HEK293 (cell line): Measurements from ENCODE around the gene GID8.

Experiments
- CTCF ChIA-PET: fragments of 350-600 bp; formaldehyde crosslinking; extraction: SDS; loops from one replicate; lab custom pipeline; 2021; ENCODE audit warnings: antibody characterized with exemption; lab: Yijun Ruan, JAX
- POLR2A ChIA-PET: fragments of 300-600 bp; formaldehyde crosslinking; extraction: SDS; loops from one replicate; lab custom pipeline; 2020; ENCODE audit warnings: antibody characterized with exemption, inconsistent platforms; lab: Yijun Ruan, JAX
- H3K27ac ChIP-seq: fragments of 200-500 bp; sonication (Bioruptor generic); 2 replicates; pipeline ENCODE4 v1.5.1; 2014; ENCODE audit warnings: low read depth, low read length, control low read depth, inconsistent platforms; ENCODE audit errors: extremely low read depth
- H3K36me3 ChIP-seq, 2 experiments: fragments of 200-500 bp in 1 of 2; sonication (Bioruptor generic) in 1 of 2; 1 replicate in 1 of 2; 2 replicates in 1 of 2; pipeline ENCODE4 v1.5.1; 2014 to 2017; ENCODE audit warnings: inconsistent platforms in 2 of 2, low read length in 2 of 2; ENCODE audit not compliant: control insufficient read depth in 2 of 2, insufficient read depth in 1 of 2
- H3K4me1 ChIP-seq: fragments of 200-500 bp; sonication (Bioruptor generic); 2 replicates; pipeline ENCODE4 v1.5.1; 2014; ENCODE audit warnings: mild to moderate bottlenecking, low read length, inconsistent platforms; ENCODE audit not compliant: control insufficient read depth, insufficient read depth
- H3K4me3 ChIP-seq: 2 replicates; pipeline ENCODE4 v1.5.1; 2011; ENCODE audit warnings: low read depth, mild to moderate bottlenecking, control low read depth, low read length, moderate library complexity
- H3K9me3 ChIP-seq: fragments of 200-500 bp; sonication (Bioruptor generic); 2 replicates; pipeline ENCODE4 v1.5.1; 2014; ENCODE audit warnings: low read depth, low read length, inconsistent platforms; ENCODE audit not compliant: control insufficient read depth, insufficient read depth
- ATF2 ChIP-seq: fragments of 450-650 bp; formaldehyde crosslinking; IDR thresholded peaks from 2 replicates; pipeline ENCODE4 v1.5.1; 2016; ENCODE audit warnings: missing biosample characterization, missing genetic modification characterization, low read depth
- BCL6B ChIP-seq: fragments of 450-650 bp; formaldehyde crosslinking; IDR thresholded peaks from 2 replicates; pipeline ENCODE4 v1.5.1; 2017; ENCODE audit warnings: missing biosample characterization, missing genetic modification characterization
- KLF10 ChIP-seq: fragments of 450-650 bp; IDR thresholded peaks from 2 replicates; pipeline ENCODE4 v1.5.1; 2018; ENCODE audit warnings: missing biosample characterization, mild to moderate bottlenecking, missing genetic modification characterization
- PRDM10 ChIP-seq: fragments of 450-650 bp; formaldehyde crosslinking; IDR thresholded peaks from 2 replicates; pipeline ENCODE4 v1.5.1; 2016; ENCODE audit warnings: missing biosample characterization, missing genetic modification characterization
- REST ChIP-seq: fragments of 450-650 bp; formaldehyde crosslinking; IDR thresholded peaks from 2 replicates; pipeline ENCODE4 v1.5.1; 2016; ENCODE audit warnings: missing biosample characterization, missing genetic modification characterization
- ZBTB17 ChIP-seq: fragments of 450-650 bp; formaldehyde crosslinking; IDR thresholded peaks from 2 replicates; pipeline ENCODE4 v1.5.1; 2016; ENCODE audit warnings: missing biosample characterization, missing genetic modification characterization
- ZBTB26 ChIP-seq: fragments of 450-650 bp; formaldehyde crosslinking; optimal IDR thresholded peaks from 2 replicates; pipeline ENCODE3; 2016; ENCODE audit warnings: missing biosample characterization, mild to moderate bottlenecking, missing genetic modification characterization
- ZEB2 ChIP-seq: fragments of 450-650 bp; formaldehyde crosslinking; IDR thresholded peaks from 2 replicates; pipeline ENCODE4 v1.5.1; 2016; ENCODE audit warnings: missing biosample characterization, missing genetic modification characterization
- ZNF211 ChIP-seq: fragments of 450-650 bp; formaldehyde crosslinking; IDR thresholded peaks from 2 replicates; pipeline ENCODE4 v1.5.1; 2016; ENCODE audit warnings: low read depth, missing biosample characterization, missing genetic modification characterization
- ZNF23 ChIP-seq: fragments of 450-650 bp; formaldehyde crosslinking; IDR thresholded peaks from 2 replicates; pipeline ENCODE4 v1.5.1; 2016; ENCODE audit warnings: missing biosample characterization, missing genetic modification characterization, borderline replicate concordance
- ZNF324 ChIP-seq: fragments of 450-650 bp; formaldehyde crosslinking; IDR thresholded peaks from 2 replicates; pipeline ENCODE4 v1.5.1; 2016; ENCODE audit warnings: missing biosample characterization, missing genetic modification characterization
- ZNF354C ChIP-seq: fragments of 450-650 bp; formaldehyde crosslinking; IDR thresholded peaks from 2 replicates; pipeline ENCODE4 v1.5.1; 2016; ENCODE audit warnings: missing biosample characterization, missing genetic modification characterization, low read depth, borderline replicate concordance
- ZNF416 ChIP-seq: fragments of 450-650 bp; formaldehyde crosslinking; IDR thresholded peaks from 2 replicates; pipeline ENCODE4 v1.5.1; 2016; ENCODE audit warnings: missing biosample characterization, missing genetic modification characterization
- ZNF510 ChIP-seq: fragments of 450-650 bp; formaldehyde crosslinking; IDR thresholded peaks from 2 replicates; pipeline ENCODE4 v1.5.1; 2018; ENCODE audit warnings: mild to moderate bottlenecking, missing genetic modification characterization, missing biosample characterization; ENCODE audit not compliant: insufficient replicate concordance
- ZNF596 ChIP-seq: fragments of 450-650 bp; IDR thresholded peaks from 2 replicates; pipeline ENCODE4 v1.5.0; 2018; ENCODE audit warnings: missing biosample characterization, mild to moderate bottlenecking, missing genetic modification characterization, moderate library complexity
- ZNF610 ChIP-seq: fragments of 450-650 bp; formaldehyde crosslinking; IDR thresholded peaks from 2 replicates; pipeline ENCODE4 v1.5.1; 2016; ENCODE audit warnings: missing biosample characterization, missing genetic modification characterization, borderline replicate concordance
- ZNF664 ChIP-seq: fragments of 450-650 bp; formaldehyde crosslinking; IDR thresholded peaks from 2 replicates; pipeline ENCODE4 v1.5.1; 2016; ENCODE audit warnings: missing biosample characterization, missing genetic modification characterization
- ZNF704 ChIP-seq: fragments of 450-650 bp; formaldehyde crosslinking; IDR thresholded peaks from 2 replicates; pipeline ENCODE4 v1.5.1; 2016; ENCODE audit warnings: missing biosample characterization, missing genetic modification characterization
- ZNF747 ChIP-seq: fragments of 450-650 bp; formaldehyde crosslinking; IDR thresholded peaks from 2 replicates; pipeline ENCODE4 v1.5.1; 2016; ENCODE audit warnings: missing biosample characterization, missing genetic modification characterization
- ZNF785 ChIP-seq: fragments of 450-650 bp; formaldehyde crosslinking; IDR thresholded peaks from 2 replicates; pipeline ENCODE4 v1.5.1; 2016; ENCODE audit warnings: missing biosample characterization, missing genetic modification characterization
- ZSCAN5A ChIP-seq: fragments of 450-650 bp; formaldehyde crosslinking; IDR thresholded peaks from 2 replicates; pipeline ENCODE4 v1.5.1; 2016; ENCODE audit warnings: missing biosample characterization, missing genetic modification characterization

The GID8 gene

GRCh38 chr20:62991863-62992262 is 53.9 kb downstream of the GID8 start (continued):
- TF ChIP-seq REST (tag by site-specific recombination) (no peak), ZNF596 (no peak), ZNF704 (tag by site-specific recombination) (no peak), PRDM10 (no peak), ZSCAN5A (tag by site-specific recombination) (no peak), ZNF664 (no peak), ZNF610 (tag by site-specific recombination) (no peak)

GRCh38 chr20:62993856-62994494 is 56.0 kb downstream of the GID8 start:
- ChIA-PET POLR2A (no interaction called here), CTCF (interaction anchor here (1.9 kb wide), 1 partner anchor 21 kb away, joined by 6 read pairs; no protein-coding TSS in a partner anchor)
- Histone ChIP-seq H3K4me1 (no peaks in the 10 kb centered on the region), H3K36me3 (no peaks in the 10 kb centered on the region), H3K9me3 (no peaks in the 10 kb centered on the region), H3K4me3 (no peak overlapping the region), H3K27ac (no peak overlapping the region)
- no peak for TF ChIP-seq KLF10
- no peak for TF ChIP-seq ZNF23
- TF ChIP-seq ZNF354C (tag by site-specific recombination), result no peak
- TF ChIP-seq ZNF510 (tag by site-specific recombination), result no peak
- no peak for TF ChIP-seq ZBTB17 (tag by site-specific recombination)
- TF ChIP-seq ZNF747 (tag by site-specific recombination), result no peak
- no peak for TF ChIP-seq BCL6B (tag by site-specific recombination)
- TF ChIP-seq ZNF211 (tag by site-specific recombination), result no peak
- TF ChIP-seq ZNF416 (tag by site-specific recombination), result no peak
- TF ChIP-seq ZBTB26, result no peak
- TF ChIP-seq ZNF324, result no peak
- TF ChIP-seq ATF2 (tag by site-specific recombination), result no peak
- TF ChIP-seq ZNF785 (tag by site-specific recombination), result no peak
- TF ChIP-seq ZEB2, result no peak
